ENCODE results near the gene NUDT1. TPM values are rescaled to one million over a fixed set of nuclear protein-coding genes. Genes with fewer than 3 reads are reported as not detected.

The NUDT1 gene
- total RNA-seq, 1 donor from 2014 or later = 19.2 TPM

DNA sequence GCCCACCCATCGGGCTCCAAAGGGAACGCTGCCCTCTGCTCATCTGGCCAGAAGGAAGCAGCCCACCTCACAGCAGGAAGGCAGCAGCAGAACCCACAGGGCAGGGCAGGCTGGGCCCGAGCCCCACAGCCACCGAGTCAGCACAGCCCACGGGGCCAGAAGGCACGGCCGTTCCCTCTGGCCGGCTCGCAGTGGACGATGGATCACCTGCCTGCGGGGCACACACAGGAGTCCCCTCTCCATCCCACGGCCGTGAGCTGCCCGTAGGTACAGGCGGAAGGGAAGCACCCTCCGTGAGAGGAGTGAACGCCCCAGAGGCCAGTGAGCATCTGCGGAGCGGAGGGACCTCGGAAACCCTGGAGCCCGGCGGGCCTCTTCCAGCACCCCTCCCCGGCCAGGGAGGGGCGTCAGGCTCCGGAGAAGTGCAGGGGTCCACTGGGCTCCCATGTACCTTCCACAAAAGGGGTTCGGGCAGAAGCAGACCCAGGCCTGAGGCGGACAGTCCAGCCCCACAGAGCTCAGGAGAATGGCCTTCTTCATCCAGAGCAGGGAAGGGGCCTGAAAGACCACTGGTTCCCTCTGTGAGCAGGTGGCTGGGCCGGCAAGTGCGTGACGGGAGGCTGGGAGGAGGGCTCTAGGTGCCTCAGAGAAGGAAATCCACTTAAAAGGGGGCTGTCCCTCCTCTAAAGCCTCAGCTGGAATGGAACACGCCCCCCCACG lies 11.7 kb downstream of the NUDT1 start:
- Mint-ChIP-seq H3K27me3 (ENCODE audit: low read depth) (no peaks in the 10 kb centered on the region), H3K27ac (no peak overlapping the region), H3K4me3 (no peak overlapping the region), H3K4me1 (peaks cover 4% of the 10 kb centered on the region), H3K9me3 (no peaks in the 10 kb centered on the region), H3K36me3 (peaks cover 17% of the 10 kb centered on the region)
- TF ChIP-seq, protein P1, sequence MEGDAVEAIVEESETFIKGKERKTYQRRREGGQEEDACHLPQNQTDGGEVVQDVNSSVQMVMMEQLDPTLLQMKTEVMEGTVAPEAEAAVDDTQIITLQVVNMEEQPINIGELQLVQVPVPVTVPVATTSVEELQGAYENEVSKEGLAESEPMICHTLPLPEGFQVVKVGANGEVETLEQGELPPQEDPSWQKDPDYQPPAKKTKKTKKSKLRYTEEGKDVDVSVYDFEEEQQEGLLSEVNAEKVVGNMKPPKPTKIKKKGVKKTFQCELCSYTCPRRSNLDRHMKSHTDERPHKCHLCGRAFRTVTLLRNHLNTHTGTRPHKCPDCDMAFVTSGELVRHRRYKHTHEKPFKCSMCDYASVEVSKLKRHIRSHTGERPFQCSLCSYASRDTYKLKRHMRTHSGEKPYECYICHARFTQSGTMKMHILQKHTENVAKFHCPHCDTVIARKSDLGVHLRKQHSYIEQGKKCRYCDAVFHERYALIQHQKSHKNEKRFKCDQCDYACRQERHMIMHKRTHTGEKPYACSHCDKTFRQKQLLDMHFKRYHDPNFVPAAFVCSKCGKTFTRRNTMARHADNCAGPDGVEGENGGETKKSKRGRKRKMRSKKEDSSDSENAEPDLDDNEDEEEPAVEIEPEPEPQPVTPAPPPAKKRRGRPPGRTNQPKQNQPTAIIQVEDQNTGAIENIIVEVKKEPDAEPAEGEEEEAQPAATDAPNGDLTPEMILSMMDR (IDR thresholded peaks at IDR 0.05; ENCODE audit: unreplicated experiment) = no peak
- DNase-seq (ENCODE audit: low spot score in 2 of 2, unreplicated experiment in 2 of 2) = no peak

DNA sequence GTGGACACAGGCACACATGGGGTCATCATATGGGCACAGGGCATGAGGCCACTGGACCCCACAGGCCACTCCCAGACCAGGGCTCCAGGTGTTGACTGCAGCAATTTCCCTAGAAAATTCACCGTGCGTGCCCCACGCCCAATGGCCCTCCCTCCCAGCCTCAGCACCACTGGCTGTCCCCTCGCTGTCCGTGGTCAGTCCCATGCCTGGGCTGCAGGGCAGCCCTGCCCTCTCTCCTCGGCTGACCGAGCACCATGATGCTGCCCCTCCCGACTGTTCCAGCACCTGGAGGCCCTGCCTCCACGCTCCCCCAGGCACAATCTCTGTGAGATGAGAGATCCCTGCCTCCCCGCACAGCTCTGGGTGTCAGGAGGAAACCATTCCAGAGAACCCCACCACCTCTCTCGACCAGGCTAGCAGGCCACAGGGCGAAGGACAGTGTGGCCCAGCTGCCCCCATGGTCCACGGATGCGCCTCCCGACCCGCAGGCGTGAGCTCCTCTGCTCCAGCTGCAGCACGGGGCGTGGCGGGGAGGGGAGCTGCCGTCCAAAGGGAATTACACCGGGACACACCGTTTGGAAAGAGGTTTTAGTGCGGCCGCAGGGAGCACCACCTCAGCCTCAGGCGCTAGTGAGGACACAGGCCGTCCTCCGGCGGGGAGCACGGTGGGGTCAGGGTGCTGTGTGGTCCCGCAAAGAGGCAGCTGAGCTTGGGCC lies 12.6 kb downstream of the NUDT1 start:
- Mint-ChIP-seq H3K36me3 (peaks cover 17% of the 10 kb centered on the region), H3K4me3 (no peak overlapping the region), H3K9me3 (no peaks in the 10 kb centered on the region), H3K27ac (no peak overlapping the region), H3K4me1 (no peaks in the 10 kb centered on the region), H3K27me3 (ENCODE audit: low read depth) (no peaks in the 10 kb centered on the region)
- DNase-seq (ENCODE audit: low spot score in 2 of 2, unreplicated experiment in 2 of 2) = no peak
- TF ChIP-seq, protein P1 (IDR thresholded peaks at IDR 0.05; ENCODE audit: unreplicated experiment) = no peak

DNA sequence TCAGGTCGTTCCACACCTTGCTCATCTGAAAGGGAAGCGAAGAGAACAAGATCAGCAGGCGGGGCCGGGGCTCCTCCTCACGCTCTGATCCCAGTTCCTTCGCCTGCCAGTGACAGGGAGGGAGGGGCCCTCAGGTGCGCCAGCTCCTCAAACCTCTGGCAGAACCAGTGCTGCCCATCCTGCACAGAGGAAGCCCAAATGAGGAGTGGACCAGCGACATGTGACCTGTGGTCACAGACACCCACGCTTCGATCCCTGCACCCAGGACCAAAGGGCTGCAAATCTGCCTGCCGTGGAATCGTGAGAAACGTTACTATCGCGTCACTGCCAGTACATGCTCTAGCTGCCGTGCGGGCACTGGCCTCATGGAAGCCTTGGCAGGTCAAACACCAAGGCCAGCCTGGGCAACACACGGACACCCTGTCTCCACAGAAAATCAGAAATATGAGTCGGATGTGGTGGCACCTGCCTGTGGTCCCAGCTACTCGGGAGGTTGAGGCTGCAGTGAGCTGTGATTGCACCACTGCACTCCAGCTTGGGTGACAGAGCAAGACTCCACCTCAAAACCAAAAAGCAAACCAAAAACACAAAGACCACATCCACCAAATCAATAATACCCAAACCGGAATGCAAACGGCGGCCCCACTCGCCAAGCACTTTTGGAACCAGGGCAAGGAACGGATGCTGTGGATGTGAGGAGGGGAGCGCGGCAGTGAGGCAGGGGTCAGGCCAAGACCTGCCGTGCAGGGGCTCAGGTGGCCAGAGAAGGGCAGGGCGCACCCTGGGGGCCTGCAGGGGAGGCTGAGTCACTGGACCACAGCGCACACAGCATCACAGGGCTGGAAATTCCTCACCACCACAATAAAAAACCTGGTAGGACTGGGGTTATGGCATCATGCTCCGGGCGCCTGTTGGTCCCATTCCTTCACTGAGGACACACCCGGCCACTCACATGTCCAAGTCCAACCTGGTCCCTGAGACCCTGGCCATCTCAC lies 13.4 kb downstream of the NUDT1 start:
- Mint-ChIP-seq H3K4me3 (no peak overlapping the region), H3K27ac (no peak overlapping the region), H3K9me3 (no peaks in the 10 kb centered on the region), H3K4me1 (peaks cover under 1% of the 10 kb centered on the region), H3K36me3 (peaks cover 19% of the 10 kb centered on the region), H3K27me3 (ENCODE audit: low read depth) (no peaks in the 10 kb centered on the region)
- DNase-seq (ENCODE audit: low spot score in 2 of 2, unreplicated experiment in 2 of 2) = no peak
- TF ChIP-seq, protein P1 (IDR thresholded peaks at IDR 0.05; ENCODE audit: unreplicated experiment) = no peak

DNA sequence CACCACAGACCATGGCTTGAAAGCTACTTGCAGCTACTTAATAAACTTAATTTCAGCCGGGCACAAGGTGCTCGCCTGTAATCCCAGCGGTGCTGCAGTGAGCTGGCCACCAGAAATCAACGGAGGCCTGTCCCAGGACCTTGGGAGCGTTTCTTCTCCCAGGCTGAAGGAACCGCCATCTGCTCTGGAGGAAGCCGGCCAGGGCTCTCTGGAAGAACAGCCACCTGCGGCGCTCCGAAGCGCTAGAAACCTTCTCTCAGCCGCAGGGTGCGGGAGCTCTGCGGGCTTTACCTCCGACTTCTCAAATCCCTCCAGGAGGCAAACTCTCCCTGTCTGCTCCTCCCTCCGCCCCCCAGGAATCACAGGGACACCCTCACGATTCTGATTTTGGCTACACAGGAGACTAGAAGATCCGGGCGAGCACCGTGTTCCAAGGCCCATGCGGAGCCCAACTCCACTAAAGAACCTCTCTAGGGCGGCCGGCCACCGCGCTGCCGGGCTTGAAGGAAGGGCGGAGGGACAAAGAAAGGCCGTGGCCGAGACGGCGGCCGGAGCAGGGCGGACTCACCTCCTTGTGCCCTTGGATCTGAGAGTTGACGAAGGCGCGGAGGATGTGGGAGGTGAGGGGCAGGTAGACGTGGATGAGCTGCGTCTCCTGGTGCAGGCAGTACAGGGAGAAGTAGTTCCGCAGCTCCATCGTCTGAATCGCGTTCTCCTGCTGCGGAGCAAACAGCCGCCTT lies 14.4 kb downstream of the NUDT1 start:
- Mint-ChIP-seq H3K4me3 (no peak overlapping the region), H3K4me1 (peaks cover 7% of the 10 kb centered on the region), H3K9me3 (no peaks in the 10 kb centered on the region), H3K36me3 (peaks cover 16% of the 10 kb centered on the region), H3K27me3 (ENCODE audit: low read depth) (no peaks in the 10 kb centered on the region), H3K27ac (no peak overlapping the region)
- TF ChIP-seq, protein P1 (IDR thresholded peaks at IDR 0.05; ENCODE audit: unreplicated experiment) = no peak
- DNase-seq (ENCODE audit: low spot score in 2 of 2, unreplicated experiment in 2 of 2) = no peak

DNA sequence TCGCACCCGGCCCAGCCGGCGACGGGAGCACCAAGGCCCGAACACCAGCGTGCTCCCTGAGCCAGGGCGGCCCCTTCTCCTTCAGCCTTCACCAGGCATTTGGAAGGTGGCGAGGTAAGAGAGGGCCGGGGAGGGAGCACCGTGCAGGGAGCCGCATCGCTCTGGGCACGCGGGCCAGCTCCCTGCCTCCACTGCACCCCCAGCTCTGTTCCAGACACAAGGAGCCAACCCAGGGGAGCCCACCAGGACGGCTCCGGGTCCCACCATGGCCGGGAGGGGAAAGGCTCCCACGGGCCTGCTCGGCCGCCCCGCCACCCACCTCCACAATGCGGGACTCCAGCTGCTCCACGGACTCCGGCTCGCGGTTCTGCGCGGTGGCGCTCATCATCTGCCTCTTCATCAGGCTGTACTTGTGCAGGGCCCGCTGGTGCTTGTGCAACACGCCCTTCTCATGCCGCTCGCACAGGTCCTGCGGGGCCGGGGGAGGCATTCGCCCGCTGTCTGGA lies 15.1 kb downstream of the NUDT1 start:
- H3K4me3 Mint-ChIP-seq = no peak overlapping the region
- no peak overlapping the region for H3K27ac Mint-ChIP-seq
- peaks cover 16% of the 10 kb centered on the region for H3K36me3 Mint-ChIP-seq
- TF ChIP-seq, protein P1 (IDR thresholded peaks at IDR 0.05; ENCODE audit: unreplicated experiment) = no peak
- H3K27me3 Mint-ChIP-seq (ENCODE audit: low read depth) = no peaks in the 10 kb centered on the region
- no peak for DNase-seq (ENCODE audit: low spot score in 2 of 2, unreplicated experiment in 2 of 2)
- H3K9me3 Mint-ChIP-seq = no peaks in the 10 kb centered on the region
- H3K4me1 Mint-ChIP-seq = peaks cover 7% of the 10 kb centered on the region
